Stimulated activated CD8-positive, alpha-beta memory T cell treated with anti-CD3 and anti-CD28 coated beads, Interleukin-7, amount 100 ng/mL, for 24 hours (primary cell): ENCODE data around the gene DMP1.
"Not testable (repeated sequence)": the region's sequence is repeated elsewhere in the genome, so short reads cannot be mapped to it uniquely, and the experiment has no call there.

Experiments
- DNase-seq: peaks from one replicate; pipeline ENCODE4 v3.0.0-alpha.2; 2020; ENCODE audit warnings: low read depth

The DMP1 gene

GRCh38 chr4:87680271-87680670, 30.2 kb downstream of the DMP1 start:
- DNase-seq, result no peak

DNA sequence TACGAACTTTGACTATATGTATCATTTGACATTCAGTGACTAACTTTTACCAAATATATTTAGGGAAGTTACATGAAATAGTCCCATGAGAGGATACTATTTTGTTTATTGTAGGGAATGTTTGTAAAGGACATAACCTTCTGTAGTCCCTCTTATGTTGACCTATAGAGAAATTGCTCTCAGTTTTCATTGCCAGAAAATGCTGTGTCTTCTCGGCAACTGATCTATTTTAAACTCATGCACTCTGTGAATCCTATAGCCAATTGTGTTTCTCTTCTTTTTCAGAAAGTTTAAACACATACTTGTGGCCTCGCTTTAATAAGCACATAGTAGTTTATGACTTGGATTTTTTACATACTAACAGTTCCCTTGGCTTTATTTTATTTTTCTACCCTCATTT, 38.2 kb downstream of the DMP1 start:
- DNase-seq, result no peak

DNA sequence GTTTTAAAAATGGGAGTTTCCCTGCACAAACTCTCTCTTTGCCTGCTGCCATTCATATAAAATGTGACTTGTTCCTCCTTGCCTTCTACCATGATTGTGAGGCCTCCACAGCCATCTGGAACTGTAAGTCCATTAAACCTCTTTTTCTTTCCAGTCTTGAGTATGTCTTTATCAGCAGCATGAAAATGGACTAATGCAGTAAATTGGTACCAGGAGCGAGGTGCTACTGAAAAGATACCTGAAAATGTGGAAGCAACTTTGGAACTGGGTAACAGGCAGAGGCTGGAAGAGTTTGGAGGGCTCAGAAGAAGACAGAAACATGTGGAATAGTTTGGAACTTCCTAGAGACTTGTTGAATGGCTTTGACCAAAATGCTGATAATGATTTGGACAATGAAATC, 40.9 kb downstream of the DMP1 start:
- DNase-seq, result not testable (repeated sequence)

- not testable (repeated sequence) for DNase-seq
Observed at GRCh38 chr4:87692060-87692459, 42.0 kb downstream of the DMP1 start.

DNA sequence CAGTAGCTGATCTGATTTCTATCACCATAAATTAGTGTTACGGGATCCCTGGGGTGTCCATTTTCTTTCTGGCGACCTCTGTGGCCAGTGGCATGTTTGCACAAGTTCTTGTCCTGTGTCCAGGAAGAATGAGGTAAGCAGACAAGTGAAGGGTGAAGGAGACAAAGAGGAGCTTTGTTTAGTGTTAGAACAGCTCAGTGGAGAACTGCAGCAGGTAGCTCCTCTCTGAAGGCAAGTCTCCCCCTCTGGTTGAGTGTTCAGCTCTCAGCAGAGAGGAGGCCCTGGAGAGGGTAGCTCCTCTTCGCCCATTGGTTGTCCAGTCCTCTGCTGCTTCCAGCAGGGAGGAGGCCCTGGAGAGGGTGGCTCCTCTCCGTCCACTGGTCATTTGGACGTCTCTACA, 47.2 kb downstream of the DMP1 start:
- no peak for DNase-seq

GRCh38 chr4:87697945-87698344, 47.9 kb downstream of the DMP1 start:
- DNase-seq, result no peak

DNA sequence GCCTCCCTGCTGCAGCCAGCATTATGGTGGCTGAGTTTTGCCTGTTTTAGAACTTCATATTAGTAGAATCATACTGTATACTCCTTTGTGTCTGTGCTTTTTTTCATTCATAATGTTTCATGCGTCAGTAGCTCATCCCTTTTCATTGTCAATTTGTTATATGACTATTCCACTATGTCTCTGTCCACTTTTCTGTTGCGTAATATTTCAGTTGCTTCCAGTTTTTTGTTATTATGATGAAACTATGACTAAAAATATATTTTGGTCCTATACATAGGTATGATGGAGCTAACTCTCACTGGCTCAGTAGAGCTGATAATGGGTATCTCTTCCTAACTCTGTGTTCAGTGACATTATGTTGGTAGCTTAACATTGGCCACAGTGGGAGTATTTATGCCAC, 48.3 kb downstream of the DMP1 start:
- no peak for DNase-seq

- no peak for DNase-seq
Observed at GRCh38 chr4:87704001-87704400, 53.9 kb downstream of the DMP1 start.

DNA sequence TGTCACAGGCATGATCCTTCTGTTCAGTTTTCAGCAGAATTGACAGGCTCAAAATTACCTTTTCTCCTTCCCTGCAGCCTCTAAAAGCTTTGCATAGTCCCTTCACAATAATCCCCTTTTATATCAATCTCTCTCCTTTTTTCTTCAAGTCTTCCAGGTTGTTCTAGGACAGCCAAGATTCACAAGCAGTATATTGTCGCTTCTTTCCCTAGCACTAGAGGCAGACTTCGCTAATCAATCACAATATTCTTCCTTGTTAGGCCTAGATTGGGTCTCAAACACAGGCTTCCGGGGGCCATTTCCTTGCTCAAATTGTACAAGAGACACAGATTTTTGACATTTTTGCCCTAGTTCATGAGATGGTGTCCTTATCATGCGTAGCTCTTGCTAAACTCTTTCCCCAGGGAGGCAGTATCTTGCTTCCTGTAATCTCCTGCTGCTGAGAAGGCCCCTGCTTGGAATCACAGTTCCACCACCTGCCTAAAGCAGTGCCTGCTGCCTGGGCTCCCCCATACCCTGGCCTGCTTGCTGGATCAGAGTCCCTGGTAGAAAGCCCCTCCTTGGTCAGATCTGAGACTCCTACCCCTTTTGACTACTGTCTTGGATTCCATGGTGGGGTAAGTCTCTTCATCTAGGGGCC, 57.3 kb downstream of the DMP1 start:
- DNase-seq, result no peak
